ENCODE data around the gene ARID1B.

DNA sequence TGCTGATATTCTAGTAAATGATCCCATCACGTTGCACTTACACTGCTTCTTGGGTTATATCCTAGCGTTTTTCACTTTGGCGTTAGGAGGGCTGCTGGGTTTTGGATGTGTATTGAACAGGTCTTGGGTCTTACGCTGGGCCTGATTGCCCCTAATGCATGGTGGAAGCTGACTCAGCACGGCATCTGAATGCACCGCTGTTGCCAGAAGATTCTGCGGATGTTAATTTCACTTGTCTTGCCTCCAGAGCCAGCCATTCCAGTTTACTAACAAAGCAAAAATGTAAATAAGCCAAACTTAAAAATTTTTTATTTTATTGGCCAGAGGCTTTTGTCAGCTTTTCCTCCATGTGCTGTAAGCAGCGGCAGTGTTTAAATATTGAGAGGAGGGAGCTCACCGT lies 312.7 kb downstream of the ARID1B start:
- TF ChIP-seq, protein P1, sequence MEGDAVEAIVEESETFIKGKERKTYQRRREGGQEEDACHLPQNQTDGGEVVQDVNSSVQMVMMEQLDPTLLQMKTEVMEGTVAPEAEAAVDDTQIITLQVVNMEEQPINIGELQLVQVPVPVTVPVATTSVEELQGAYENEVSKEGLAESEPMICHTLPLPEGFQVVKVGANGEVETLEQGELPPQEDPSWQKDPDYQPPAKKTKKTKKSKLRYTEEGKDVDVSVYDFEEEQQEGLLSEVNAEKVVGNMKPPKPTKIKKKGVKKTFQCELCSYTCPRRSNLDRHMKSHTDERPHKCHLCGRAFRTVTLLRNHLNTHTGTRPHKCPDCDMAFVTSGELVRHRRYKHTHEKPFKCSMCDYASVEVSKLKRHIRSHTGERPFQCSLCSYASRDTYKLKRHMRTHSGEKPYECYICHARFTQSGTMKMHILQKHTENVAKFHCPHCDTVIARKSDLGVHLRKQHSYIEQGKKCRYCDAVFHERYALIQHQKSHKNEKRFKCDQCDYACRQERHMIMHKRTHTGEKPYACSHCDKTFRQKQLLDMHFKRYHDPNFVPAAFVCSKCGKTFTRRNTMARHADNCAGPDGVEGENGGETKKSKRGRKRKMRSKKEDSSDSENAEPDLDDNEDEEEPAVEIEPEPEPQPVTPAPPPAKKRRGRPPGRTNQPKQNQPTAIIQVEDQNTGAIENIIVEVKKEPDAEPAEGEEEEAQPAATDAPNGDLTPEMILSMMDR (IDR thresholded peaks at IDR 0.05) = no peak
- no peak for TF ChIP-seq POLR2A (IDR thresholded peaks at IDR 0.05)
